HepG2 (cell line): ENCODE data around the gene PIAS1. TPM values are rescaled to one million over a fixed set of nuclear protein-coding genes. Genes with fewer than 3 reads are reported as not detected.
A peak's percentile ranks its signal among the peaks of the same experiment; 100 is the strongest.

Experiments
- DNMT3B ChIP-seq: conservative IDR thresholded peaks from 2 replicates; pipeline ENCODE4 v1.6.1; 2016; ENCODE audit warnings: missing biosample characterization, control low read depth
- KAT2B ChIP-seq: fragments of 150-350 bp; IDR thresholded peaks from 2 replicates; pipeline ENCODE4 v1.6.1; 2014; ENCODE audit warnings: low read depth, low read length, borderline replicate concordance
- PRMT3 ChIP-seq: sonication (generic); formaldehyde crosslinking; IDR thresholded peaks from 2 replicates; pipeline ENCODE4 v1.8.1; 2022; ENCODE audit warnings: low read depth, mild to moderate bottlenecking, moderate library complexity, missing genetic modification reagents, borderline replicate concordance
- SP5 ChIP-seq: IDR thresholded peaks from 2 replicates; pipeline ENCODE4 v1.6.1; 2016; ENCODE audit warnings: low read depth, borderline replicate concordance
- TEAD2 ChIP-seq: sonication (generic); formaldehyde crosslinking; IDR thresholded peaks from 2 replicates; pipeline ENCODE4 v1.9.0; 2021; ENCODE audit warnings: missing genetic modification reagents
- ZNF12 ChIP-seq: sonication (generic); formaldehyde crosslinking; IDR thresholded peaks from 2 replicates; pipeline ENCODE4 v1.5.0; 2020; ENCODE audit warnings: missing genetic modification reagents
- ZNF24 ChIP-seq: fragments of 450-650 bp; IDR thresholded peaks from 2 replicates; pipeline ENCODE4 v1.6.1; 2017; ENCODE audit warnings: antibody characterized with exemption, mild to moderate bottlenecking
- ZNF251 ChIP-seq: sonication (generic); formaldehyde crosslinking; IDR thresholded peaks from 2 replicates; pipeline ENCODE4 v1.9.0; 2021; ENCODE audit warnings: mild to moderate bottlenecking, missing genetic modification reagents
- ZNF3 ChIP-seq: IDR thresholded peaks from 2 replicates; pipeline ENCODE4 v1.7.0; 2017; ENCODE audit warnings: inconsistent platforms
- ZNF343 ChIP-seq: sonication (generic); formaldehyde crosslinking; IDR thresholded peaks from 2 replicates; pipeline ENCODE4 v1.4.0; 2020; ENCODE audit warnings: mild to moderate bottlenecking, missing genetic modification reagents
- ZNF44 ChIP-seq: sonication (generic); formaldehyde crosslinking; IDR thresholded peaks from 2 replicates; pipeline ENCODE4 v1.5.1; 2020; ENCODE audit warnings: mild to moderate bottlenecking, missing genetic modification reagents
- ZNF543 ChIP-seq: sonication (generic); formaldehyde crosslinking; IDR thresholded peaks from 2 replicates; pipeline ENCODE4 v1.4.0; 2020; ENCODE audit warnings: mild to moderate bottlenecking, missing genetic modification reagents
- ZNF883 ChIP-seq: sonication (generic); formaldehyde crosslinking; IDR thresholded peaks from 2 replicates; pipeline ENCODE4 v1.5.1; 2020; ENCODE audit warnings: mild to moderate bottlenecking, missing genetic modification reagents; ENCODE audit errors: not compliant biosample characterization
- polyA plus RNA-seq, 8 experiments: library from polyadenylated mRNA; depleted of rRNA in 3 of 8; stranded (reverse) in 7 of 8; unstranded in 1 of 8; fragments of >200 nt; fragmentation: Illumina TruSeq in 4 of 8; extraction: Trizol in 4 of 8; gene quantifications; 2 replicates each; pipeline versions ENCODE4 v1.2.1 to v1.2.3, GENCODE V29; 2011 to 2016; ENCODE audit warnings: low read depth in 4 of 8, missing spikeins in 1 of 8, mixed read lengths in 1 of 8; ENCODE audit not compliant: insufficient read depth in 1 of 8
- total RNA-seq, 5 experiments: library from RNA; depleted of rRNA; stranded (reverse); fragments of >200 nt; fragmentation: Illumina TruSeq; extraction: Trizol; gene quantifications; 2 replicates each; pipeline ENCODE4 v1.2.3, GENCODE V29; 2016; ENCODE audit warnings: low read depth in 1 of 5
- TF ChIP-seq, protein P1 (sequence below): IDR thresholded peaks from 2 replicates; pipeline ENCODE4 v1.6.1; 2016
- TF ChIP-seq, protein P2 (sequence below): sonication (generic); formaldehyde crosslinking; IDR thresholded peaks from 2 replicates; pipeline ENCODE4 v1.8.1; 2022; ENCODE audit warnings: mild to moderate bottlenecking, missing genetic modification reagents
- TF ChIP-seq, protein P3 (sequence below): sonication (generic); formaldehyde crosslinking; IDR thresholded peaks from 2 replicates; pipeline ENCODE4 v1.4.0; 2020; ENCODE audit warnings: missing genetic modification reagents
- TF ChIP-seq, protein P4 (sequence below): sonication (generic); formaldehyde crosslinking; conservative IDR thresholded peaks from 2 replicates; pipeline ENCODE4 v1.4.0; 2020; ENCODE audit warnings: mild to moderate bottlenecking, missing genetic modification reagents, moderate library complexity
- TF ChIP-seq, protein P5 (sequence below): sonication (generic); formaldehyde crosslinking; IDR thresholded peaks from 2 replicates; pipeline ENCODE4 v1.4.0; 2020; ENCODE audit warnings: missing genetic modification reagents
- TF ChIP-seq, protein P6 (sequence below): sonication (generic); formaldehyde crosslinking; IDR thresholded peaks from 2 replicates; pipeline ENCODE4 v1.4.0; 2020; ENCODE audit warnings: missing genetic modification reagents, borderline replicate concordance

Gene PIAS1
- total and polyA plus RNA-seq, 2 of the 13 experiments (the other 11 are each of a cell fraction or from before 2014, with no cell fraction given): 20.7 to 33.7 TPM

DNA sequence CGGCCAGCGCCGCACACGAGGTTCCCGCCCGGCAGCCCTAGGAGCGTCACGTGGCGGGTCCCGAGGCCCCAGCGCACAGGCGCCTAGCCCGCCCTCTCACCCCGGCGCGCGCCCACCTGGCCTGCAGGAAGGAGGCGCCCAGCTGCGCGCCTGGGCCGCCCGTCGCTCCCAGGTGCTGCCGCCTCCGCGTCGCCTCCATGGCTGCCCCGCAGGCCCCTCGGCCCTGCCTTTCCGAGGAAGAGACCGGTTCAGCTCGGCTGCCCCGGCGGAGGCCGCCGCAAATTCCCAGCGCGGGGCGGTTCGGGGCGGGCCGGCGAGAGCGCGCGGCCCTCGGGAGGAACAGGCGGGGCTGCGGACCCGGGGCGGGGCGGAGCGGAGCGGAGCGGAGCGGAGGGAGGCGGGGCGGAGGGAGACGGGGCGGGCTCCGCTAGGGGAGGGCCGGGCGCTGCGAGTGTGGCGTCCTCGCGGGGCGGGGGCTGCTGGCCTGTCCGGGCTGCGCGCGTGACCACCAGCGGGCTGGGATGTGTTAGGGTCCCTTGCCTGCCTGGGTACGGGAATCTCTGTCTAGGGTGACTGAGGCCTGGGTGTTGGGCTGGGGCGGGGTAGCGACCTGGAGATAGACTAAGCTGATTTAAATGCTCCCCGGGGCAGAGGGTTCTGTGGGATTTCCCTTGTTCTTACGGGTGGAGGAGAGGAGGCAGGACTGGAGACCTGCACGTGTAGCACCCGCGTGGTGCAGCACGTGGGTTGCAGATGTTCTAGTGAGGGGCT, 175.5 kb downstream of the PIAS1 start, which contains the start of gene CLN6 (continued):
- TF ChIP-seq, protein P1, sequence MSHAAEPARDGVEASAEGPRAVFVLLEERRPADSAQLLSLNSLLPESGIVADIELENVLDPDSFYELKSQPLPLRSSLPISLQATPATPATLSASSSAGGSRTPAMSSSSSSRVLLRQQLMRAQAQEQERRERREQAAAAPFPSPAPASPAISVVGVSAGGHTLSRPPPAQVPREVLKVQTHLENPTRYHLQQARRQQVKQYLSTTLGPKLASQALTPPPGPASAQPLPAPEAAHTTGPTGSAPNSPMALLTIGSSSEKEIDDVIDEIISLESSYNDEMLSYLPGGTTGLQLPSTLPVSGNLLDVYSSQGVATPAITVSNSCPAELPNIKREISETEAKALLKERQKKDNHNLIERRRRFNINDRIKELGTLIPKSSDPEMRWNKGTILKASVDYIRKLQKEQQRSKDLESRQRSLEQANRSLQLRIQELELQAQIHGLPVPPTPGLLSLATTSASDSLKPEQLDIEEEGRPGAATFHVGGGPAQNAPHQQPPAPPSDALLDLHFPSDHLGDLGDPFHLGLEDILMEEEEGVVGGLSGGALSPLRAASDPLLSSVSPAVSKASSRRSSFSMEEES (CRISPR knock-in tag): peak; percentile 60; the same call in 1 of the 2 replicates
- TF ChIP-seq SP5 (no peak; the same call in 1 of the 2 replicates), ZNF3 (CRISPR knock-in tag) (no peak), TEAD2 (peak; percentile 82; the same call in 1 of the 2 replicates), KAT2B (no peak), ZNF12 (CRISPR knock-in tag) (no peak), ZNF343 (CRISPR knock-in tag) (no peak), DNMT3B (no peak), ZNF24 (no peak), ZNF251 (CRISPR knock-in tag) (no peak), ZNF543 (CRISPR knock-in tag) (peak; percentile 95; the same call in 1 of the 2 replicates), ZNF883 (CRISPR knock-in tag) (peak; percentile 83), PRMT3 (0 out of 2 replicates have a peak, but pooled peaks have one; percentile 69), ZNF44 (CRISPR knock-in tag) (no peak)
- TF ChIP-seq, protein P2, sequence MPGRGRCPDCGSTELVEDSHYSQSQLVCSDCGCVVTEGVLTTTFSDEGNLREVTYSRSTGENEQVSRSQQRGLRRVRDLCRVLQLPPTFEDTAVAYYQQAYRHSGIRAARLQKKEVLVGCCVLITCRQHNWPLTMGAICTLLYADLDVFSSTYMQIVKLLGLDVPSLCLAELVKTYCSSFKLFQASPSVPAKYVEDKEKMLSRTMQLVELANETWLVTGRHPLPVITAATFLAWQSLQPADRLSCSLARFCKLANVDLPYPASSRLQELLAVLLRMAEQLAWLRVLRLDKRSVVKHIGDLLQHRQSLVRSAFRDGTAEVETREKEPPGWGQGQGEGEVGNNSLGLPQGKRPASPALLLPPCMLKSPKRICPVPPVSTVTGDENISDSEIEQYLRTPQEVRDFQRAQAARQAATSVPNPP (CRISPR knock-in tag): peak; percentile 69; the same call in 1 of the 2 replicates
- TF ChIP-seq, protein P3, sequence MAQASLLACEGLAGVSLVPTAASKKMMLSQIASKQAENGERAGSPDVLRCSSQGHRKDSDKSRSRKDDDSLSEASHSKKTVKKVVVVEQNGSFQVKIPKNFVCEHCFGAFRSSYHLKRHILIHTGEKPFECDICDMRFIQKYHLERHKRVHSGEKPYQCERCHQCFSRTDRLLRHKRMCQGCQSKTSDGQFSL (CRISPR knock-in tag): no peak
- TF ChIP-seq, protein P4, sequence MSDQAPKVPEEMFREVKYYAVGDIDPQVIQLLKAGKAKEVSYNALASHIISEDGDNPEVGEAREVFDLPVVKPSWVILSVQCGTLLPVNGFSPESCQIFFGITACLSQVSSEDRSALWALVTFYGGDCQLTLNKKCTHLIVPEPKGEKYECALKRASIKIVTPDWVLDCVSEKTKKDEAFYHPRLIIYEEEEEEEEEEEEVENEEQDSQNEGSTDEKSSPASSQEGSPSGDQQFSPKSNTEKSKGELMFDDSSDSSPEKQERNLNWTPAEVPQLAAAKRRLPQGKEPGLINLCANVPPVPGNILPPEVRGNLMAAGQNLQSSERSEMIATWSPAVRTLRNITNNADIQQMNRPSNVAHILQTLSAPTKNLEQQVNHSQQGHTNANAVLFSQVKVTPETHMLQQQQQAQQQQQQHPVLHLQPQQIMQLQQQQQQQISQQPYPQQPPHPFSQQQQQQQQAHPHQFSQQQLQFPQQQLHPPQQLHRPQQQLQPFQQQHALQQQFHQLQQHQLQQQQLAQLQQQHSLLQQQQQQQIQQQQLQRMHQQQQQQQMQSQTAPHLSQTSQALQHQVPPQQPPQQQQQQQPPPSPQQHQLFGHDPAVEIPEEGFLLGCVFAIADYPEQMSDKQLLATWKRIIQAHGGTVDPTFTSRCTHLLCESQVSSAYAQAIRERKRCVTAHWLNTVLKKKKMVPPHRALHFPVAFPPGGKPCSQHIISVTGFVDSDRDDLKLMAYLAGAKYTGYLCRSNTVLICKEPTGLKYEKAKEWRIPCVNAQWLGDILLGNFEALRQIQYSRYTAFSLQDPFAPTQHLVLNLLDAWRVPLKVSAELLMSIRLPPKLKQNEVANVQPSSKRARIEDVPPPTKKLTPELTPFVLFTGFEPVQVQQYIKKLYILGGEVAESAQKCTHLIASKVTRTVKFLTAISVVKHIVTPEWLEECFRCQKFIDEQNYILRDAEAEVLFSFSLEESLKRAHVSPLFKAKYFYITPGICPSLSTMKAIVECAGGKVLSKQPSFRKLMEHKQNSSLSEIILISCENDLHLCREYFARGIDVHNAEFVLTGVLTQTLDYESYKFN (CRISPR knock-in tag): no peak
- TF ChIP-seq, protein P5, sequence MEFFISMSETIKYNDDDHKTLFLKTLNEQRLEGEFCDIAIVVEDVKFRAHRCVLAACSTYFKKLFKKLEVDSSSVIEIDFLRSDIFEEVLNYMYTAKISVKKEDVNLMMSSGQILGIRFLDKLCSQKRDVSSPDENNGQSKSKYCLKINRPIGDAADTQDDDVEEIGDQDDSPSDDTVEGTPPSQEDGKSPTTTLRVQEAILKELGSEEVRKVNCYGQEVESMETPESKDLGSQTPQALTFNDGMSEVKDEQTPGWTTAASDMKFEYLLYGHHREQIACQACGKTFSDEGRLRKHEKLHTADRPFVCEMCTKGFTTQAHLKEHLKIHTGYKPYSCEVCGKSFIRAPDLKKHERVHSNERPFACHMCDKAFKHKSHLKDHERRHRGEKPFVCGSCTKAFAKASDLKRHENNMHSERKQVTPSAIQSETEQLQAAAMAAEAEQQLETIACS (CRISPR knock-in tag): peak; percentile 91
- TF ChIP-seq, protein P6, sequence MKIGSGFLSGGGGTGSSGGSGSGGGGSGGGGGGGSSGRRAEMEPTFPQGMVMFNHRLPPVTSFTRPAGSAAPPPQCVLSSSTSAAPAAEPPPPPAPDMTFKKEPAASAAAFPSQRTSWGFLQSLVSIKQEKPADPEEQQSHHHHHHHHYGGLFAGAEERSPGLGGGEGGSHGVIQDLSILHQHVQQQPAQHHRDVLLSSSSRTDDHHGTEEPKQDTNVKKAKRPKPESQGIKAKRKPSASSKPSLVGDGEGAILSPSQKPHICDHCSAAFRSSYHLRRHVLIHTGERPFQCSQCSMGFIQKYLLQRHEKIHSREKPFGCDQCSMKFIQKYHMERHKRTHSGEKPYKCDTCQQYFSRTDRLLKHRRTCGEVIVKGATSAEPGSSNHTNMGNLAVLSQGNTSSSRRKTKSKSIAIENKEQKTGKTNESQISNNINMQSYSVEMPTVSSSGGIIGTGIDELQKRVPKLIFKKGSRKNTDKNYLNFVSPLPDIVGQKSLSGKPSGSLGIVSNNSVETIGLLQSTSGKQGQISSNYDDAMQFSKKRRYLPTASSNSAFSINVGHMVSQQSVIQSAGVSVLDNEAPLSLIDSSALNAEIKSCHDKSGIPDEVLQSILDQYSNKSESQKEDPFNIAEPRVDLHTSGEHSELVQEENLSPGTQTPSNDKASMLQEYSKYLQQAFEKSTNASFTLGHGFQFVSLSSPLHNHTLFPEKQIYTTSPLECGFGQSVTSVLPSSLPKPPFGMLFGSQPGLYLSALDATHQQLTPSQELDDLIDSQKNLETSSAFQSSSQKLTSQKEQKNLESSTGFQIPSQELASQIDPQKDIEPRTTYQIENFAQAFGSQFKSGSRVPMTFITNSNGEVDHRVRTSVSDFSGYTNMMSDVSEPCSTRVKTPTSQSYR (CRISPR knock-in tag): no peak
